NCI-H524 (cell line): ENCODE data around the gene PHLDB1.

ENCODE experiments used
- DNase-seq, 2 experiments: peaks; one replicate each; lab custom pipeline; 2025; lab: John Stamatoyannopoulos, UW

Gene PHLDB1

GRCh38 chr11:118621784-118622375 lies 14.5 kb downstream of the PHLDB1 start:
- DNase-seq: no peak

GRCh38 chr11:118622376-118623268 lies 15.2 kb downstream of the PHLDB1 start:
- peak; percentile 47 to 61 for DNase-seq

- DNase-seq: peak in 1 of 2 experiments; percentile 49
These were observed 15.8 kb downstream of the PHLDB1 start for GRCh38 chr11:118623269-118623655.

GRCh38 chr11:118625036-118625690 lies 17.7 kb downstream of the PHLDB1 start:
- DNase-seq: no peak

- DNase-seq: no peak
These were observed 18.6 kb downstream of the PHLDB1 start for GRCh38 chr11:118625976-118626375.

- DNase-seq: no peak
These were observed 20.2 kb downstream of the PHLDB1 start for GRCh38 chr11:118627566-118627965.

GRCh38 chr11:118628031-118628430 lies 20.6 kb downstream of the PHLDB1 start:
- no peak for DNase-seq

- no peak for DNase-seq
These were observed 21.0 kb downstream of the PHLDB1 start for GRCh38 chr11:118628432-118628831.

- DNase-seq: no peak
These were observed 21.6 kb downstream of the PHLDB1 start for GRCh38 chr11:118628861-118629549.

- no peak for DNase-seq
These were observed 22.6 kb downstream of the PHLDB1 start for GRCh38 chr11:118629761-118630661.

GRCh38 chr11:118631142-118631909 lies 23.9 kb downstream of the PHLDB1 start:
- no peak for DNase-seq

GRCh38 chr11:118632577-118633318 lies 25.3 kb downstream of the PHLDB1 start:
- DNase-seq: no peak

- no peak for DNase-seq
These were observed 25.9 kb downstream of the PHLDB1 start for GRCh38 chr11:118633319-118633690.

- DNase-seq: no peak
These were observed 26.6 kb downstream of the PHLDB1 start for GRCh38 chr11:118633979-118634378.

GRCh38 chr11:118634431-118635236 lies 27.2 kb downstream of the PHLDB1 start:
- peak; percentile 40 to 52 for DNase-seq

- peak; percentile 13 to 33 for DNase-seq
These were observed 27.8 kb downstream of the PHLDB1 start for GRCh38 chr11:118635237-118635591.

GRCh38 chr11:118635642-118636041 lies 28.2 kb downstream of the PHLDB1 start:
- DNase-seq: no peak

- no peak for DNase-seq
These were observed 29.3 kb downstream of the PHLDB1 start for GRCh38 chr11:118636569-118637290.
